ENCODE measurements around the gene ENKD1.

Gene ENKD1

GRCh38 chr16:67679935-67680897, 13.7 kb upstream of the ENKD1 start:
- no peak for DNase-seq (ENCODE audit: low spot score)

DNA sequence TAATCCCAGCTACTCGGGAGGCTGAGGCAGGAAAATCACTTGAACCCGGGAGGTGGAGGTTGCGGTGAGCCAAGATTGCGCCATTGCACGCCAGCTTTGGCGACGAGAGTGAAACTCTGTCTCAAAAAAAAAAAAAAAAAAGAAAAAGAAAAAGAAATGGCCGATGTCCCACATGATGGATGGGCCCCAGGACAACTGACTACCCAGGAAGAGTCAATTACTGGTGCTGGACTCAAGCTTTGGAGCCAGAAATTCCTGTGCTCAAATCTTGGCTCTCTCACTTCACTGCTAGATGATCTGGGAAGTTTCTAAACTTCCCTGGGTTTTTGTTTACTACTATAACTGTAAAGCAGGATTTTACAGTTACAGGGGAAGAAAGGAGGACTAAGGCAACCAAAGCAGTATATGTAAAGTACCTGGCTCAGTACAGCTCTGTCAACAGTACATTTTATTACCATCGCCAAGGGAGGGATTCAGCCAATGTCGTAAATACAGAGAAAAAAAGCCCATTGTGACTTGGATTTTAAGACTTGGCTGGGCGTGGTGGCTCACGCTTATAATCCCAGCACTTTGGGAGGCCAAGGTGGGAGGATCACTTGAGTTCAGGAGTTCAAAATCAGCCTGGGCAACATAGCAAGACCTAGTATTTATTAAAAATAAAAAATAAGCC, 11.9 kb upstream of the ENKD1 start:
- no peak for DNase-seq (ENCODE audit: low spot score)

- no peak for DNase-seq (ENCODE audit: low spot score)
These were observed 11.2 kb upstream of the ENKD1 start for GRCh38 chr16:67677712-67678111.

DNA sequence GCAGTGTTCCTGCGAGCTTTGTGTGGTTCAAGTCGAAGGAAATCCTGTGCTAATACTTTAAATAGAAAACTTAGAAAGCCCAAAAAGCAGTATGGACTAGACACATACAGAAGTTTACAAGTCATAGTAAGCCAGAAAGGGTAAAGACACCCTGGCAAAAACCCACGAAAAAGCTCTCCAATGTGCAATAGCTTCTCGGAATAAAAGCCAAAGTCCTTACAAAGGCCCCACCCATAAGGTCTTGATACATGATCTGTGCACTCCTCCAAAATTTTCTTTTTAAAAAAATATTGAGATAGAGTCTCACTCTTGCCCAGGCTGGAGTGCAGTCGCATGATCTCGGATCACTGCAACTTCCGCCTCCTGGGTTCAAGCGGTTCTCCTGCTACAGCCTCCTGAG, 10.4 kb upstream of the ENKD1 start:
- no peak for DNase-seq (ENCODE audit: low spot score)

GRCh38 chr16:67676516-67676915, 10.0 kb upstream of the ENKD1 start:
- no peak for DNase-seq (ENCODE audit: low spot score)

GRCh38 chr16:67675999-67676398, 9.4 kb upstream of the ENKD1 start:
- no peak for DNase-seq (ENCODE audit: low spot score)

DNA sequence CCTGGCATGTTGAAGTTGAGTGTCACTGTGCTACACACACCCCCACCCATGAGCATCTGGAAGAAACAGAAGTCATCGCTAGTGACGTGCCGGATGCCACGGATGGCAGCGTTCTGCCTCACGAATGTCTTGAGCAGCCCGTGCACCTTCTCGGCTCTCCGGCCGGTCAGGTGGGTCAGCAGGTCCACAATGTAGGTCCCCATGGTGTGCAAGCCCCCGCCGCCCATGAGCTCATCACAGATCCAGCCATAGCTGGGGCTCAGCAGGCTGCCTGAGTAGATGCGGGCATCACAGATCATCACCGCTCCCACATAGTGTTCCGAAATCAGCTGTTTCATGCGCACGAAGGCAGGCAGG, 9.0 kb upstream of the ENKD1 start:
- DNase-seq (ENCODE audit: low spot score) = no peak

DNA sequence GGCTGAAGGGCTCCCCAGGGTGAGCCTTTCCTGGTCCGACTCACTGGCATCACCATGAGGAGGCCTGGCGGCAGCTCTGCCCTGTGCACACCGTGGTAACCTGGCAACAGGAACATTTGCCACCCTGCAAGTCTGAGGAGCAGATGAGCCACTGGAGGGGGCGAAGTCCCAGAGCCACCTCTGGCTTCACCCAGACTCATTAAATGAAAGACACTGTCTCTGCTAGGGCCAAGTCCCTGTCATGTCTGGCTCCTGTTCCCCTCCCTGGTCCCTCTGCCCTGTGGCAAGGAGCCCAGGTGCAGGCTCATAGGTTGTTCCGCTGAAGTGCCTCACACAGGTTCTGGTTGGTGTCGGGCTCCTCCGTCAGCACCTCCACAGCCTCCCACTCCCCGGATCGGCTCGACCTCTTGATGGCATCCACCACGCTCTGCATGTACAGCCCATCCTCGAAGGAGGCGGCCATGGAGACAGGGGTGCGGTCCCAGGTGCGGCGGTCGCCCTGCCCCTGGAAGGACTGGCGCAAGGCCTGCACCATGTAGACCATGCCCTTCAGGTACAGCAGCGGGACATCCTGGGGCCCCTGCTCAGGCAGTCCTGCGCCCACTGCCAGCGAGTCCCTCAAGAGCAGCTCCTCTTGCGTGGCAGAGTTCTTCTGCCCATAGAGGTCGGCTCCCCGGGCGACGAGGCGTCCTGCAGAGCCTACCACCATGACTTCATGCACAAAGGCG, 8.5 kb upstream of the ENKD1 start:
- DNase-seq (ENCODE audit: low spot score) = no peak

- DNase-seq (ENCODE audit: low spot score) = no peak
These were observed 7.4 kb upstream of the ENKD1 start for GRCh38 chr16:67673712-67674580.

DNA sequence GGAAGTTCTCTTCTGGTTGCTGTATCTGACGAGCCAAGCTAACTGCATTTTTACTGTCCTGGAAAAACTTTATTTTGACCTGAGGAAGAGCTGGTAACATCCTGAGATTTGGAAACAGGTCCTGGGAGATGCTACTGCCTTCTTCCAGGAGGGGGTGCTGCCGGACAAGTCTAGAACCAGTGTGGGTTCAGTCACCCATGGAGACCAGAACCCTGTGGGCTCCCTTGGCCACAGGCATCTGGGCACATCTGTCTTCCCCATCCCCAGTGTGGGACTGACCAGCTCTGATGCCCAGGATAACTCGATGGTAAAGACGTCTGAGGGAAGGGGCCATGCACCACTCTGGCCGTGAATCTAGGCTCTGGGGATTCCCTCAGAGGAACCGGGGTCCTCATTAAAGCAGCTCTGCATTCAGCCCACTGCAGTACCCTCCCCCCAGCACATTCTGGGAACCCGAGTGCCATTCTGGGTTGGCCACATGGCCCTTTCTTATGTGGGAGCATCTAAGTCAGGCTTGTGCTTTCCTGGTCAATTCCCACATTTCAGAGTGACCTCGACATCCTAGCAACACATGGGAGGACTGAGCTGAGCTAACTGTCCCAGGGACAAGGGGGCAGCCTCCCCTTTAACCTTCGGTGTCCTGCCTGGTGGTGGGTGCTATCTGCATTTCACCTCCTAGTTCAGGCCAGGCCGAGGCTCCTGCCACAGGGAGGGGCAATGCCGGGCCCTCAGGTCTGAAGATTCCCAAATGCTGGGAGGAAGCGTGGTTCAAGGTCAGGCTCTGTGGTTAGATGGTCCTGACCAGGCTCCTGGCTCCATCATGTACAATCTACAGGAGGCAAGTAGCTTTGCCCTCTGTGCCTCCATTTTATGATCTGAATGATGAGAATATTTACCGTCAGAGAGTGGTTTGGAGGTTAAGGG, 6.5 kb upstream of the ENKD1 start:
- DNase-seq (ENCODE audit: low spot score) = peak; percentile 88

DNA sequence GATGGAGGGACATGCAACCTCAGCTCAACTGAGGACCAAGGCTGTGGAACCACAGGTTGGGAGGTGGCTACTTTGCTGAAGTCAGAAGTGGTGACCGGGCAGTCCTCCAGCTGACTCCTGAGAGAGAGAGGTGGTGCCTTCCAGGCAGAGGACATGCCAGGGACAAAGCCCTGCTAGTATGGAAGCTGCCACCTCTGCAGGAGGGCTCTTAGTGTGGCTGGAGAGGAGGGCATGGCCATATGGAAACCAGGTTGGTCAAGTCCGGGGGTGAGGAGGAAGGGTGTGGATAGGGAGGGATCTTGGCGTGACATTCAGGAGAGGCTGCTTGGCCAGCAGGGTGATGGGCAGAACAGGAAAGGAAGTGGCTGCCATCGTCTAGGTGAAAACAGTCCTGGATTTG, 5.8 kb upstream of the ENKD1 start:
- DNase-seq (ENCODE audit: low spot score) = no peak

GRCh38 chr16:67669499-67670101, 3.0 kb upstream of the ENKD1 start:
- DNase-seq (ENCODE audit: low spot score) = no peak

DNA sequence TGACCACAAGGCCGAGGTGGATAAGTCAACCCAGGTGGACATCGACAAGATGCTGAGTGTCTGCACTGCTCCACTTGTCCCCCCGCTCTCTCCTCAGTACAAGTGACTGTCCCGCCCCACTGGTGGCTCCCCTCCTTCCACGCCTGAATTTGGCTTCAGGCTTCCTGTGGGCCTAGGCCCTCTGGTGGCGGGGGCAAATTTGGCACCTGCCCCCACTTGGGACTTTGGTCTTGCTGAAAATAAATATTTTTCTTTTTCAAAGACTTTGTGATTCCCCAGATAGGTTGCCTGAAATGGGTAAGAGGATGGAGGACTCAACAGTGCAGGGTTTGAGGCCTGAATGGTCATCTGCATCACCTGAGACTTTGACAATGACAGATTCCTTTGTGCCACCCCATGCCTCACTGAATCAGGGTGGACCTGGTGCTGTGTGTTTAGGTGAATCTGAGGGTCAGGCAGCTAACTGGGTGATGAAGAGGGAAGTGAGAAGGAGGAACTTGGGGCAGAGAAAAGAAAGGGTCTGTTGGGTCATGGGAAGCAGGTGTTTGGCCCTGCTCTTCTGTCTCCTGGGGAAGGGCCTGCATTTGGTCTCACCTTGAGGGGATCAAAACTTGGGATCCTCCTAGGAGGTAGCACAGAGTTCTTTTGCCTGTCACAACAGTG, 2.1 kb upstream of the ENKD1 start:
- DNase-seq (ENCODE audit: low spot score) = no peak

- DNase-seq (ENCODE audit: low spot score) = peak; percentile 95
These were observed 1.4 kb upstream of the ENKD1 start for GRCh38 chr16:67667817-67668494.

GRCh38 chr16:67667453-67667816, 885 bp upstream of the ENKD1 start:
- DNase-seq (ENCODE audit: low spot score) = no peak

GRCh38 chr16:67666032-67666551, 458 bp downstream of the ENKD1 start:
- DNase-seq (ENCODE audit: low spot score) = no peak

GRCh38 chr16:67665598-67665997, 952 bp downstream of the ENKD1 start:
- DNase-seq (ENCODE audit: low spot score) = no peak

GRCh38 chr16:67664871-67665270, 1.7 kb downstream of the ENKD1 start:
- DNase-seq (ENCODE audit: low spot score) = no peak

- DNase-seq (ENCODE audit: low spot score) = no peak
These were observed 2.3 kb downstream of the ENKD1 start for GRCh38 chr16:67664258-67664657.

All from AG08396 (cell line).